ENCODE data around the gene IQCF6.
"Not testable (repeated sequence)": the region's sequence is repeated elsewhere in the genome, so short reads cannot be mapped to it uniquely, and the experiment has no call there.

The IQCF6 gene

GRCh38 chr3:51796854-51797253 is 17.8 kb upstream of the IQCF6 start:
- TF ChIP-seq CTCF (conservative IDR thresholded peaks at IDR 0.05), result no peak
- no peak overlapping the region for H3K27ac ChIP-seq

GRCh38 chr3:51794206-51794605 is 15.2 kb upstream of the IQCF6 start:
- H3K27ac ChIP-seq, result no peak overlapping the region
- TF ChIP-seq CTCF (conservative IDR thresholded peaks at IDR 0.05), result no peak

GRCh38 chr3:51792206-51792605 is 13.2 kb upstream of the IQCF6 start:
- H3K27ac ChIP-seq, result no peak overlapping the region
- no peak for TF ChIP-seq CTCF (conservative IDR thresholded peaks at IDR 0.05)

DNA sequence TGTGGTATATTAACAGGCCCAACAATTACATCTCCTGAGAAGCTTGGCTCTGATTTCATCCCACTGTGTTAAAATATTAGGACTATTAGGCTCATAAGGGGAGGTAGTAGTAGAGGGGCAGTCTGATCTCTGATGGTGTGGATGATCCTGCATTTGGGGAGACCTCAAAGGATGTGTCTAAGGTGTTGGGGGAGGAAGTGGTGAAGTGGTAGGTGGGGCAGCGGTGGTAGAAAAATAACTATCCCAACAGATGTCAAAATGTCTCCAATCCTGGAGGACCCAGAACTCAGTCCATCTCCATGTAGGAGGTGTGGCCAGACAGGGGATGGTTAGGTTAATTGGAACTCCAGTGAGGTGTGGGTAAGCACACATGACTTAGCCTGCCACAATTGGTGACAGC is 10.4 kb upstream of the IQCF6 start:
- no peak for TF ChIP-seq CTCF (conservative IDR thresholded peaks at IDR 0.05)

DNA sequence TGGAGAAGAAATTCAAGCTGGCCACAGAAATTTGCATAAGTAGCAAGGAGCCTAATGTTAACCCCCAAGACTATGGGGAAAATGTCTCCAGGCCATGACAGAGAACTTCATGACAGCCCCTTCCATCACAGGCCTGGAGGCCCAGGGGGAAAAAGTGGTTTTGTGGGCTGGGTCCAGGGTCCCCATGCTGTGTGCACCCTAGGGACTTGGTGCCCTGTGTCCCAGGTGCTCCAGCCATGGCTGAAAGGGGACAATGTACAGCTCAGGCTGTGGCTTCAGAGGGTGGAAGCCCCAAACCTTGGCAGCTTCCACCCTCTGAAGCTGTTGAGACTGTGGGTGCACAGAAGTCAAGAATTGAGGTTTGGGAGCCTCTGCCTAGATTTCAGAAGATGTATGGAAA is 8.5 kb upstream of the IQCF6 start:
- not testable (repeated sequence) for H3K27ac ChIP-seq

More for the DNA sequence above, 10.4 kb upstream of the IQCF6 start:
- H3K27ac ChIP-seq, result no peak overlapping the region

- TF ChIP-seq CTCF (conservative IDR thresholded peaks at IDR 0.05), result no peak
- no peak overlapping the region for H3K27ac ChIP-seq
Observed at GRCh38 chr3:51786267-51786666, 7.2 kb upstream of the IQCF6 start.

DNA sequence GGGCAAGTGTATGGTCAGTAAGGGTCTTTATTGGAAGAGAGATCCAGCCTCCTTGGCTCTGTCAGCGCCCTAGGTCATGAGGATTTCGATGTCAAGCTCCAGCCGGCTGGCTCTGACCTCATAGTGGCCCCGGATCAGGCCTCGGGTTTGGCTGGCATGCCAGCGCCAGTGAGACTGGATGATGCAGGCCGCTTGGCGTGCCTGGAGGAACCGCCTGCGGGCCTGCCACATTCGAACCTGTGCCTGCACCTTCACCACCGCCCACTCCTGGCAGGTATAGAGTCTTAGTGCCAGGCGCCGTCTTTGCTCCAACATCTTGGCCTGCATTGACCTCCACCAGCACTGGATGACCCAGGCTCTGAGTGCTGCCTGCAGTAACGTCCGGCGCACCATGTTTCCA is 483 bp downstream of the IQCF6 start:
- no peak for TF ChIP-seq CTCF (conservative IDR thresholded peaks at IDR 0.05)
- H3K27ac ChIP-seq, result peak overlapping the region; percentile 38; the same call in 1 of the 2 replicates

DNA sequence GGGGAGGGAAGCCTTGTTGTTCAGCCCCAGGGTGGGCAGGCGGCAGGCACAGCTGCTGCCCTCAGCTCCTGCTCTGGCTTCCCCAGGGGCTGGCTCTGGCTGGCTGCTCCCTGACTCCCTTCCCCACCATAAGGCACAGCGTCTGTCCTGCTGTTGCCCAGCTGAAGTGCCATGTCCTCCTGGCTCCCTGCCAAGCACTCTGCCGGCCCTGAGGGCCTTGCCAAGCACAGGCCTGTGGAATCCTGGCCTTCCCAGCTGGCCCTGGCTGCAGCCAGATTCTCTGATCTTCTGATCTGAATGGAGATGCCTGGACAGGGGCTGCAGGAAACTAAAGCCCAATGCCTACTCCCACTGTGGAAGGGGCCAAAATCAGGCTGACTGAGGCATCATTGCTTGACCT is 1.1 kb downstream of the IQCF6 start:
- no peak for TF ChIP-seq CTCF (conservative IDR thresholded peaks at IDR 0.05)
- peak overlapping the region; percentile 38; the same call in 1 of the 2 replicates for H3K27ac ChIP-seq

All from VCaP (cell line).